Measurements from ENCODE around the gene GLYR1.

DNA sequence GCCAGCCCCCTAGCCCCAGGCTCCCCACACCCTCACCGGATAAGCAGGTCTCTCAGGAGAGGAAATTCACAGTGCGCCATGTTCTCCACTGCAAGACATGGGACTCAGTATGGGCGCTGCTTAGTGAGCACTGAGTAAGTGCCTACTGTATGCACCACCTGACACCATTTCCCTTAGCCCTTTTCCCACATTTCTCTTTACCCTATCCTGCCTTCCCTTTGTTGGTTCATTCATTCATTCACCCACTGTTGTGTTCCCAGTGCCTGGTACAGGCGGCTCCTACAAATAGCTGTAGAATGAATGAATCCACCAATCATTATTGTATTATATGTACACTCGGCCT lies 69.1 kb downstream of the GLYR1 start:
- TF ChIP-seq POLR2A (IDR thresholded peaks at IDR 0.05; ENCODE audit: low read length) (no peak), GATA1 (IDR thresholded peaks at IDR 0.05; ENCODE audit: low read depth, low read length) (no peak)

Data from erythroblast (primary cell).